Stimulated activated CD4-positive, alpha-beta T cell treated with anti-CD3 and anti-CD28 coated beads, Interleukin-15, amount 100 ng/mL, for 24 hours (primary cell): ENCODE results near the gene MRPS18A.

Experiments used
- DNase-seq: peaks from one replicate; pipeline ENCODE4 v3.0.0-alpha.2; 2020

The MRPS18A gene

GRCh38 chr6:43695967-43696291 lies 8.3 kb upstream of the MRPS18A start:
- DNase-seq: no peak

- DNase-seq: no peak
Observed at GRCh38 chr6:43695215-43695966, 7.8 kb upstream of the MRPS18A start.

- DNase-seq: no peak
Observed at GRCh38 chr6:43689421-43689820, 1.8 kb upstream of the MRPS18A start.

GRCh38 chr6:43687079-43687436 lies 533 bp downstream of the MRPS18A start:
- DNase-seq: no peak

- no peak for DNase-seq
Observed at GRCh38 chr6:43683708-43684455, 3.7 kb downstream of the MRPS18A start.

GRCh38 chr6:43682724-43683429 lies 4.7 kb downstream of the MRPS18A start:
- no peak for DNase-seq

- DNase-seq: no peak
Observed at GRCh38 chr6:43681303-43681702, 6.3 kb downstream of the MRPS18A start.

GRCh38 chr6:43680308-43681200 lies 7.0 kb downstream of the MRPS18A start:
- DNase-seq: no peak

- no peak for DNase-seq
Observed at GRCh38 chr6:43679057-43679456, 8.5 kb downstream of the MRPS18A start.

GRCh38 chr6:43678341-43678740 lies 9.2 kb downstream of the MRPS18A start:
- DNase-seq: no peak

GRCh38 chr6:43677759-43678158 lies 9.8 kb downstream of the MRPS18A start:
- no peak for DNase-seq

- no peak for DNase-seq
Observed at GRCh38 chr6:43676962-43677606, 10.5 kb downstream of the MRPS18A start.

- no peak for DNase-seq
Observed at GRCh38 chr6:43674921-43675320, 12.7 kb downstream of the MRPS18A start.

- DNase-seq: no peak
Observed at GRCh38 chr6:43674291-43674690, 13.3 kb downstream of the MRPS18A start.

- no peak for DNase-seq
Observed at GRCh38 chr6:43673444-43674084, 14.0 kb downstream of the MRPS18A start.

GRCh38 chr6:43671801-43672690 lies 15.5 kb downstream of the MRPS18A start:
- no peak for DNase-seq

- no peak for DNase-seq
Observed at GRCh38 chr6:43671011-43671800, 16.4 kb downstream of the MRPS18A start.

GRCh38 chr6:43670623-43670986 lies 17.0 kb downstream of the MRPS18A start:
- no peak for DNase-seq

- DNase-seq: peak; percentile 40
Observed at GRCh38 chr6:43669922-43670622, 17.5 kb downstream of the MRPS18A start.
